T1000 (cell line): ENCODE data around the gene CS.

Experiments used
- DNase-seq: peaks from one replicate; lab custom pipeline; 2025; ENCODE audit warnings: mixed read lengths; lab: John Stamatoyannopoulos, UW

CS gene

GRCh38 chr12:56247923-56248322 lies 52.2 kb downstream of the CS start:
- no peak for DNase-seq

- DNase-seq, result no peak
Observed at GRCh38 chr12:56244494-56244893, 55.6 kb downstream of the CS start.

- DNase-seq, result no peak
Observed at GRCh38 chr12:56243731-56244181, 56.4 kb downstream of the CS start.

GRCh38 chr12:56242986-56243385 lies 57.1 kb downstream of the CS start:
- no peak for DNase-seq

GRCh38 chr12:56241424-56242303 lies 58.5 kb downstream of the CS start:
- DNase-seq, result no peak

GRCh38 chr12:56237552-56237951 lies 62.6 kb downstream of the CS start:
- DNase-seq, result no peak

- no peak for DNase-seq
Observed at GRCh38 chr12:56236985-56237384, 63.1 kb downstream of the CS start.

GRCh38 chr12:56236091-56236490 lies 64.0 kb downstream of the CS start:
- no peak for DNase-seq

- DNase-seq, result no peak
Observed at GRCh38 chr12:56234746-56235436, 65.2 kb downstream of the CS start.

- DNase-seq, result no peak
Observed at GRCh38 chr12:56231184-56231582, 68.9 kb downstream of the CS start.

GRCh38 chr12:56230432-56231183 lies 69.5 kb downstream of the CS start:
- no peak for DNase-seq

GRCh38 chr12:56229916-56230431 lies 70.2 kb downstream of the CS start, which contains the start of gene SLC39A5:
SLC39A5 (plus strand) TSS chr12:56230051; CDS start chr12:56231275, 1,224 bp downstream.
- no peak for DNase-seq

GRCh38 chr12:56229082-56229481 lies 71.0 kb downstream of the CS start:
- DNase-seq, result no peak

GRCh38 chr12:56224954-56225353 lies 75.2 kb downstream of the CS start:
- DNase-seq, result no peak

- peak; percentile 97 for DNase-seq
Observed at GRCh38 chr12:56224102-56224701, 75.9 kb downstream of the CS start, which contains the start of gene NABP2. NABP2 (plus strand) TSS chr12:56224342; CDS start chr12:56224857, 515 bp downstream.

- DNase-seq, result no peak
Observed at GRCh38 chr12:56223571-56224101, 76.5 kb downstream of the CS start.

GRCh38 chr12:56222531-56222895 lies 77.6 kb downstream of the CS start:
- DNase-seq, result no peak

GRCh38 chr12:56221757-56222530 lies 78.2 kb downstream of the CS start, which contains the start of gene RNF41:
RNF41 (minus strand) TSS chr12:56221922; CDS start chr12:56214047, 7,875 bp downstream.
- DNase-seq, result peak; percentile 95
